HepG2 (cell line): ENCODE data around the gene HNRNPL. TPM values are rescaled to one million over a fixed set of nuclear protein-coding genes. Genes with fewer than 3 reads are reported as not detected.
A peak's percentile ranks its signal among the peaks of the same experiment; 100 is the strongest.
"Not testable (repeated sequence)": the region's sequence is repeated elsewhere in the genome, so short reads cannot be mapped to it uniquely, and the experiment has no call there.

Source experiments
- ATAC-seq: fragments of 200-7000 bp; cut with Tn5 transposase; 3 replicates; pipeline ENCODE4 v1.9.1; 2020; ENCODE audit warnings: mild to moderate bottlenecking, moderate library complexity
- BruUV-seq: library from RNA; stranded (reverse); fragments of 400-500 nt; replicated peaks from 2 replicates; lab custom pipeline; 2021; lab: Mats Ljungman, UMichigan
- CTCF ChIA-PET: fragments of 300-600 bp; formaldehyde crosslinking; extraction: SDS; loops from one replicate; lab custom pipeline; 2021; ENCODE audit warnings: low total read pairs, inconsistent platforms, low intra/inter-chr PET ratio; lab: Yijun Ruan, JAX
- POLR2A ChIA-PET: fragments of 350-600 bp; sonication (Branson Sonifier 250); formaldehyde crosslinking; loops from one replicate; lab custom pipeline; 2020; ENCODE audit warnings: antibody characterized with exemption, inconsistent platforms; lab: Yijun Ruan, JAX
- DNase-seq: peaks from one replicate; pipeline ENCODE4 v3.0.0-alpha.2; 2015; ENCODE audit warnings: low spot score
- FAIRE-seq: peaks from 3 replicates; lab custom pipeline; 2011; peaks lifted over from hg19 to GRCh38; lab: Jason Lieb, UNC
- H2AFZ ChIP-seq: one replicate; pipeline ENCODE4 v1.6.1; 2011; ENCODE audit warnings: low read length, inconsistent platforms
- H3K27ac ChIP-seq: fragments of 300-600 bp; 3 replicates; pipeline ENCODE4 v1.8.0; 2011; ENCODE audit warnings: mixed run types, mild to moderate bottlenecking, mixed read lengths, low read length, inconsistent platforms; ENCODE audit not compliant: insufficient read depth; ENCODE audit errors: extremely low read length
- H3K27me3 ChIP-seq, 2 experiments: fragments of 200-600 bp in 1 of 2; 2 replicates in 1 of 2; 3 replicates in 1 of 2; pipeline versions ENCODE4 v1.6.0 to v1.8.0; 2011; ENCODE audit warnings: low read length in 2 of 2, mild to moderate bottlenecking in 2 of 2, moderate library complexity in 2 of 2, inconsistent platforms in 1 of 2; ENCODE audit not compliant: insufficient read depth in 2 of 2, control insufficient read depth in 1 of 2
- H3K36me3 ChIP-seq, 2 experiments: fragments of 200-600 bp in 1 of 2; replicated peaks in 1 of 2; 2 replicates in 1 of 2; 3 replicates in 1 of 2; pipeline versions ENCODE4 v1.5.1 to v1.8.0; 2011; ENCODE audit warnings: low read length in 2 of 2, inconsistent platforms in 1 of 2; ENCODE audit not compliant: insufficient read depth in 2 of 2, control insufficient read depth in 1 of 2
- H3K4me1 ChIP-seq: 2 replicates; pipeline ENCODE4 v1.5.1; 2012; ENCODE audit warnings: low read length, inconsistent platforms; ENCODE audit not compliant: insufficient read depth
- H3K4me2 ChIP-seq: 2 replicates; pipeline ENCODE4 v1.6.0; 2011; ENCODE audit warnings: low read depth, low read length, inconsistent platforms
- H3K4me3 ChIP-seq, 3 experiments: fragments of 200-600 bp in 1 of 3; sonication (generic), shearing (Covaris generic) in 1 of 3; replicated peaks in 1 of 3; 2 replicates each; pipeline ENCODE4 v1.5.1; 2011 to 2016; ENCODE audit warnings: low read length in 3 of 3, inconsistent platforms in 2 of 3, low read depth in 2 of 3, mild to moderate bottlenecking in 2 of 3, control low read depth in 1 of 3, mixed read lengths in 1 of 3; ENCODE audit not compliant: insufficient read depth in 1 of 3
- H3K79me2 ChIP-seq: one replicate; pipeline ENCODE4 v1.6.1; 2011; ENCODE audit warnings: low read length, inconsistent platforms; ENCODE audit not compliant: insufficient read depth
- H3K9ac ChIP-seq: 2 replicates; pipeline ENCODE4 v1.6.0; 2011; ENCODE audit warnings: mild to moderate bottlenecking, low read depth, low read length, inconsistent platforms; ENCODE audit not compliant: insufficient read depth
- H3K9me3 ChIP-seq: 2 replicates; pipeline ENCODE4 v1.5.1; 2012; ENCODE audit warnings: mild to moderate bottlenecking, low read length
- H4K20me1 ChIP-seq: 2 replicates; pipeline ENCODE4 v1.6.0; 2011; ENCODE audit warnings: inconsistent platforms, mild to moderate bottlenecking, low read length, moderate library complexity; ENCODE audit not compliant: insufficient read depth
- CHD2 ChIP-seq: IDR thresholded peaks from 2 replicates; pipeline ENCODE4 v1.6.1; 2011; ENCODE audit warnings: low read depth, low read length, improper control_type of control experiment
- GLMP ChIP-seq: sonication (generic); formaldehyde crosslinking; IDR thresholded peaks from 2 replicates; pipeline ENCODE4 v1.9.0; 2021; ENCODE audit warnings: missing genetic modification reagents, mild to moderate bottlenecking, borderline replicate concordance
- GPN1 ChIP-seq: sonication (generic); formaldehyde crosslinking; IDR thresholded peaks from 2 replicates; pipeline ENCODE4 v1.5.1; 2020; ENCODE audit warnings: missing genetic modification reagents, borderline replicate concordance
- HNRNPK ChIP-seq: fragments of 200-400 bp; formaldehyde crosslinking; IDR thresholded peaks from 2 replicates; pipeline ENCODE4 v1.6.1; 2018; ENCODE audit warnings: low read length, low read depth, moderate library complexity, mild to moderate bottlenecking; ENCODE audit not compliant: poor library complexity, severe bottlenecking
- KLF13 ChIP-seq: sonication (generic); formaldehyde crosslinking; IDR thresholded peaks from 2 replicates; pipeline ENCODE4 v1.4.0; 2020; ENCODE audit warnings: mild to moderate bottlenecking, missing genetic modification reagents
- PPARG ChIP-seq: conservative IDR thresholded peaks from 2 replicates; pipeline ENCODE4 v1.6.1; 2016; ENCODE audit warnings: missing biosample characterization, missing genetic modification reagents
- RBFOX2 ChIP-seq: fragments of 200-400 bp; formaldehyde crosslinking; IDR thresholded peaks from 2 replicates; pipeline ENCODE4 v1.6.1; 2017; ENCODE audit warnings: low read depth, mild to moderate bottlenecking, low read length
- WGBS: methylation state at CpG from one replicate; pipeline ENCODE4 v1.1.6; 2017; ENCODE audit warnings: low lambda C conversion rate; 5-methylcytosine and 5-hydroxymethylcytosine counted together
- in situ Hi-C: cut with HindIII; loops from 2 replicates; pipeline ENCODE4 v1.10.0; 2017; ENCODE audit warnings: low pct_unique_long_range_greater_than_20kb; ENCODE audit not compliant: extremely low pct_ligation_motif_present
- intact Hi-C: fragments of 100-400 bp; cut with micrococcal nuclease; formaldehyde crosslinking; loops from one replicate; pipeline ENCODE4 v1.10.0; 2022; ENCODE audit not compliant: unreplicated experiment
- polyA plus RNA-seq, 8 experiments: library from polyadenylated mRNA; depleted of rRNA in 3 of 8; stranded (reverse) in 7 of 8; unstranded in 1 of 8; fragments of >200 nt; fragmentation: Illumina TruSeq in 4 of 8; extraction: Trizol in 4 of 8; gene quantifications; 2 replicates each; pipeline versions ENCODE4 v1.2.1 to v1.2.3, GENCODE V29; 2011 to 2016; ENCODE audit warnings: low read depth in 4 of 8, missing spikeins in 1 of 8, mixed read lengths in 1 of 8; ENCODE audit not compliant: insufficient read depth in 1 of 8
- total RNA-seq, 5 experiments: library from RNA; depleted of rRNA; stranded (reverse); fragments of >200 nt; fragmentation: Illumina TruSeq; extraction: Trizol; gene quantifications; 2 replicates each; pipeline ENCODE4 v1.2.3, GENCODE V29; 2016; ENCODE audit warnings: low read depth in 1 of 5

Gene HNRNPL
- total and polyA plus RNA-seq, 2 of the 13 experiments (the other 11 are each of a cell fraction or from before 2014, with no cell fraction given) = 156 to 278 TPM

DNA sequence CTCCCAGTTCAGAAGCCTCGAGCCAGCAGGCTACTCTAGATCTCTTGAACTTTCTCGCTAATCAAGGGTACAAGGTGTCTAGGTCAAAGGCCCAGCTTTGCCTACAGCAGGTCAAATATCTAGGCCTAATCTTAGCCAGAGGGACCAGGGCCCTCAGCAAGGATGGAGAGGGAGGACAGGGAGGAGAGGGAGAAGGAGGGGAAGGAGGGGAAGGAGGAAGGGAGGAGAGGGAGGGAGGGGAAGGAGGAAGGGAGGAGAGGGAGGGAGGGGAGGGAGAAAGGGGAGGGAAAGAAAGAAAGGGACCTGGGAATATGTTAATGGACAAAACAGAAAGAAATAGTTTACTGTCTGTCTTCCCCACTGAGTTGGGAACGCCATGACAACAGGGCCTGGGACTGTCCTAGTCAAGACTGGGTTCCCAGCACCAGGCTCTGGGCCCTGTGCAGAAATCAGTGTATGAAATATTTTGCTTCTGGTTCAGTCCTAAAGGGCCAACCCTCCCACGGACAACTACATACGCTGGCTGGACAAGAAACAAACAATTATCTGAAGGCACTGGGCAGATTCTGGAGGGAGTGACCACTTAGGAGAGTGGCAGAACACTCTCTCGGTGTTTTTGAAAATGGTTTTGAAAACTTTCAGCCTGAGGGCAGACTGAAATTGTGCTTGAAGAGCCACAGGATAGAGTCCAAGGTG, 22.8 kb downstream of the HNRNPL start:
- Histone ChIP-seq H4K20me1 (no peaks in the 10 kb centered on the region), H3K9me3 (no peaks in the 10 kb centered on the region), H3K36me3 (peaks cover 7 to 25% of the 10 kb centered on the region in 2 experiments), H3K79me2 (peaks cover 8% of the 10 kb centered on the region), H3K4me2 (no peak overlapping the region), H2AFZ (no peak overlapping the region), H3K27me3 (no peaks in the 10 kb centered on the region; a peak in 1 of 5 replicates), H3K27ac (no peak overlapping the region), H3K9ac (no peak overlapping the region), H3K4me3 (no peak overlapping the region), H3K4me1 (peaks cover 33% of the 10 kb centered on the region)
- BruUV-seq = no TSS peak
- POLR2A ChIA-PET = interaction anchor here (2.3 kb wide), 1 partner anchor 8 kb away, joined by 8 read pairs; no protein-coding TSS in a partner anchor
- intact Hi-C loops (no loop called here), in situ Hi-C loops (no loop called here)
- FAIRE-seq = no peak
- CTCF ChIA-PET = no interaction called here
- WGBS = 93% methylated on average over 6 of the region's 6 CpGs
- no peak for ATAC-seq
- TF ChIP-seq GPN1 (CRISPR knock-in tag) (no peak), PPARG (no peak), KLF13 (CRISPR knock-in tag) (no peak), HNRNPK (peak; percentile 87), CHD2 (no peak), RBFOX2 (0 out of 2 replicates have a peak, but pooled peaks have one; percentile 23), GLMP (CRISPR knock-in tag) (no peak)
- DNase-seq = no peak

DNA sequence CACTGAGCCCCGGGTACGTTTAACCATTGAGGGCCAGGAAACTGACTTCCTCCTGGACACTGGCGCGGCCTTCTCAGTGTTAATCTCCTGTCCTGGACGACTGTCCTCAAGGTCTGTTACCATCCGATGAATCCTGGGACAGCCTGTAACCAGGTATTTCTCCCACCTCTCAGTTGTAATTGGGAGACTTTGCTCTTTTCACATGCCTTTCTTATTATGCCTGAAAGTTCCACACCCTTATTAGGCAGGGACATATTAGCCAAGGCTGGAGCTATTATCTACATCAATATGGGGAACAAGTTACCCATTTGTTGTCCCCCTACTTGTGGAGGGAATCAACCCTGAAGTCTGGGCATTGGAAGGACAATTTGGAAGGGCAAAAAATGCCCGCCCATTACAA, 23.9 kb downstream of the HNRNPL start:
- CTCF ChIA-PET, H2AFZ ChIP-seq, H3K9me3 ChIP-seq, H3K27me3 ChIP-seq, POLR2A ChIA-PET, H3K27ac ChIP-seq, BruUV-seq, H3K4me2 ChIP-seq, DNase-seq, FAIRE-seq, H3K4me3 ChIP-seq, H3K9ac ChIP-seq, H4K20me1 ChIP-seq, ATAC-seq, H3K79me2 ChIP-seq, in situ Hi-C loops, intact Hi-C loops: not testable (repeated sequence)
- peaks cover 33% of the 10 kb centered on the region for H3K4me1 ChIP-seq
- WGBS = 94% methylated on average over 3 of the region's 7 CpGs
- peaks cover 7 to 25% of the 10 kb centered on the region in 2 experiments for H3K36me3 ChIP-seq
